RWPE1 (cell line): Measurements from ENCODE around the gene TOX2.
A peak's percentile ranks its signal among the peaks of the same experiment; 100 is the strongest.

Experiments
- CTCF ChIA-PET: fragments of 350-600 bp; sonication (Branson Sonifier 250); formaldehyde crosslinking; extraction: SDS; loops from one replicate; lab custom pipeline; 2021; lab: Yijun Ruan, JAX
- POLR2A ChIA-PET: fragments of 400-600 bp; formaldehyde crosslinking; extraction: SDS; loops from one replicate; lab custom pipeline; 2020; ENCODE audit warnings: antibody characterized with exemption; ENCODE audit not compliant: low non-redundant PET; lab: Yijun Ruan, JAX
- DNase-seq: peaks from one replicate; pipeline ENCODE4 v3.0.0; 2012; ENCODE audit warnings: low spot score
- H3K27ac ChIP-seq: fragments of 450-650 bp; 2 replicates; pipeline ENCODE4 v1.5.1; 2017
- TF ChIP-seq, protein P1 (sequence below): fragments of 450-650 bp; conservative IDR thresholded peaks from 2 replicates; pipeline ENCODE4 v1.5.1; 2017; ENCODE audit warnings: low read depth, mild to moderate bottlenecking

The TOX2 gene

DNA sequence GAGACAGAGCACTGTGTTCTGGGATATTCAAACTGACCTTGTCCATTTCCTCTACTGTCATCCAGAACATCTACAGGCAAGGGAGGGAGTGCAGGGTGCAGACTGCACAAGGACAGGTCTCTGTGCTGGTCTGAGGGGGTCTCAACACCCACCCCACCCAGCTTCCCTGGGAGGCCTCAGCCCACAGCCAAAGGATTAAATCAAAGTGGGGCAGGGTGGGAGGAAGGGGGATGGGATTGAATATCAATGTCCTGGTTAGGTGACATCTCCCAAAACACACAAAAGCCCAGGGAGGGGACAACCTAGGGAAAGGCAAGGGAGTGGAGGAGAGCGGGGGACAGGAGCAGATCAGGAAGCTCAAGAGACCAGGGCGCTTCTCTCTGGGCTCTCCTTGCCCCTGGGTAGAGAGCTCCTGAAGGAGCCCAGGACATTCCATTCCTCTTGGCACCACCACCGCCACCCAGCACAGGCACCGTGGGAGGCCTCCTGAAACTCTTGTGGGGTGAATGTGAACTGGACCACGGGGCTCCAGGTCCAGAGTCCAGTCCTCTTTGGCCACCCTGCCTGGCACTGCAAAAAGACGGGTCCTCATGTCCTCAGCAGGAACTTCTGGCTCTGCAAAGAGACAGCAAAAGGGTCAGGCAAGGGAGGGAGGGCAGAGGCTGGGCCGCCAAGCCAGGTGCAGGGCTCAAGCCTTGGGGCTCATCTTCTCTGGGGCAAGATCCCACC is 198.4 kb downstream of the TOX2 start:
- peak overlapping the region; percentile 58; the same call in 1 of the 2 replicates for H3K27ac ChIP-seq
- TF ChIP-seq, protein P1, sequence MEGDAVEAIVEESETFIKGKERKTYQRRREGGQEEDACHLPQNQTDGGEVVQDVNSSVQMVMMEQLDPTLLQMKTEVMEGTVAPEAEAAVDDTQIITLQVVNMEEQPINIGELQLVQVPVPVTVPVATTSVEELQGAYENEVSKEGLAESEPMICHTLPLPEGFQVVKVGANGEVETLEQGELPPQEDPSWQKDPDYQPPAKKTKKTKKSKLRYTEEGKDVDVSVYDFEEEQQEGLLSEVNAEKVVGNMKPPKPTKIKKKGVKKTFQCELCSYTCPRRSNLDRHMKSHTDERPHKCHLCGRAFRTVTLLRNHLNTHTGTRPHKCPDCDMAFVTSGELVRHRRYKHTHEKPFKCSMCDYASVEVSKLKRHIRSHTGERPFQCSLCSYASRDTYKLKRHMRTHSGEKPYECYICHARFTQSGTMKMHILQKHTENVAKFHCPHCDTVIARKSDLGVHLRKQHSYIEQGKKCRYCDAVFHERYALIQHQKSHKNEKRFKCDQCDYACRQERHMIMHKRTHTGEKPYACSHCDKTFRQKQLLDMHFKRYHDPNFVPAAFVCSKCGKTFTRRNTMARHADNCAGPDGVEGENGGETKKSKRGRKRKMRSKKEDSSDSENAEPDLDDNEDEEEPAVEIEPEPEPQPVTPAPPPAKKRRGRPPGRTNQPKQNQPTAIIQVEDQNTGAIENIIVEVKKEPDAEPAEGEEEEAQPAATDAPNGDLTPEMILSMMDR = no peak
- ChIA-PET CTCF (interaction anchor here (0.7 to 5.8 kb wide), 3 partner anchors 69 to 83 kb away, joined by 3 to 196 read pairs (median 3); partner anchors contain the start of gene JPH2), POLR2A (no interaction called here)
- no peak for DNase-seq

DNA sequence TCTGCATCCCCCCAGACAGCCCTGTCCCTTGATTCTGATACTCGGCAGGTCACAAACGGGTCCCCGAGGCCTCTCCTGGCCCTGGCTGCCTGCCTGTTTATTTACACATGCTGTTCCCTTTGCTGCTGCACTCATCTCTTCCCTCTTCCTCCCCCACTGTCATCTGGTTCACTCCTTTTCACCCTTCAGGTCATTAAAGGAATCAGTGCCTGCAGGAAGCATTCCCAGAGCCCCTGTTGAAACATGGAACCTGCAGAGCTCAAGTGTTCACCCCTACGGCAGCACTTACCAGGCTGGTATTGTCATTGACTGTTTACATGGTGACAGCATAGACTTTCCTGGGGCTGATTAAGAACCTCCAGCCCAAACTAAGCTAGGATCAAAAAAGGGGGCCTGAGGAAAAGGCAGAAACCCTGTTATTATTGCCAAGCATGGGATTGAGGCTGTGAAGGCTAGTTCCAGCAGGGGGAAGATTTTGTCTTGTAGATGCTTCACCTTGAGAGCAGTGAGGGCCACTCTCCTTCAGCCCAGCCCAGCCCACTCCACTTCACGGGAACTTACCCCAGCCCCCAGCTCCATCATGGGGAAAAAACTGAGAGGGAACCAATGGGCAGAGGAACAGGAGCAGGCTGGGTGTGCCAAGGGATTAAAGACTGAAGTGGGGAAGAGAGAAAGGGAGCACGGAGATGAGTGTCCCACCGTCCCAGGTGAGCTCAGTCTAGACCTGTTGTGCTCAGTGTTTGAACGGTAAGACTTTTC is 199.1 kb downstream of the TOX2 start:
- ChIA-PET POLR2A (no interaction called here), CTCF (interaction anchor here (0.7 to 5.8 kb wide), 3 partner anchors 76 to 359 kb away, joined by 3 to 196 read pairs (median 4); partner anchors contain the start of gene JPH2)
- TF ChIP-seq, protein P1 = no peak
- DNase-seq = no peak
- no peak overlapping the region; the same call in 1 of the 2 replicates for H3K27ac ChIP-seq

DNA sequence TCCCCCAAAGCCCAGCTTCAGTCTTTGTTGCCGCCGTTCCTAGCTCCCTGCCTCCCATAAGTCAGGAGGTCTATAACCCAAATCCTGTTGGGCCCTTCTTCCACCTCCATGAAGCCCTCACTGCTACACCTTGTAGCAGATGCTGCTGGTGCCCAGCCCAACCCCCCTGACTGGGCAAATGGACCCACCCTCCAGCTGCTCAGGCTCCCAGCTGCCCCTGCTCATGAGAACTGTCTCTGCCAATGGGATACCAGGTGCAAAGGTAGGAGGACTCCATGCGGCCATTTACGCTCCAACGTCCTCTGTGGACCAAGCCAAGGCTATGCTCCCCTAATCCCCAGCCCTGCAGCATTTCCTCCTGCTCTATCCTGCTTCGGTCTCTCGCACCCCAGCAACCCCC is 200.5 kb downstream of the TOX2 start:
- TF ChIP-seq, protein P1 = no peak
- ChIA-PET CTCF (interaction anchor here (0.6 to 5.8 kb wide), 4 partner anchors 66 to 549 kb away, joined by 3 to 196 read pairs (median 6); partner anchors contain the start of gene JPH2), POLR2A (interaction anchor here (0.5 kb wide), 1 partner anchor 95 kb away, joined by 3 read pairs; the partner anchor contains the start of gene OSER1)
- DNase-seq = no peak
- no peak overlapping the region for H3K27ac ChIP-seq

DNA sequence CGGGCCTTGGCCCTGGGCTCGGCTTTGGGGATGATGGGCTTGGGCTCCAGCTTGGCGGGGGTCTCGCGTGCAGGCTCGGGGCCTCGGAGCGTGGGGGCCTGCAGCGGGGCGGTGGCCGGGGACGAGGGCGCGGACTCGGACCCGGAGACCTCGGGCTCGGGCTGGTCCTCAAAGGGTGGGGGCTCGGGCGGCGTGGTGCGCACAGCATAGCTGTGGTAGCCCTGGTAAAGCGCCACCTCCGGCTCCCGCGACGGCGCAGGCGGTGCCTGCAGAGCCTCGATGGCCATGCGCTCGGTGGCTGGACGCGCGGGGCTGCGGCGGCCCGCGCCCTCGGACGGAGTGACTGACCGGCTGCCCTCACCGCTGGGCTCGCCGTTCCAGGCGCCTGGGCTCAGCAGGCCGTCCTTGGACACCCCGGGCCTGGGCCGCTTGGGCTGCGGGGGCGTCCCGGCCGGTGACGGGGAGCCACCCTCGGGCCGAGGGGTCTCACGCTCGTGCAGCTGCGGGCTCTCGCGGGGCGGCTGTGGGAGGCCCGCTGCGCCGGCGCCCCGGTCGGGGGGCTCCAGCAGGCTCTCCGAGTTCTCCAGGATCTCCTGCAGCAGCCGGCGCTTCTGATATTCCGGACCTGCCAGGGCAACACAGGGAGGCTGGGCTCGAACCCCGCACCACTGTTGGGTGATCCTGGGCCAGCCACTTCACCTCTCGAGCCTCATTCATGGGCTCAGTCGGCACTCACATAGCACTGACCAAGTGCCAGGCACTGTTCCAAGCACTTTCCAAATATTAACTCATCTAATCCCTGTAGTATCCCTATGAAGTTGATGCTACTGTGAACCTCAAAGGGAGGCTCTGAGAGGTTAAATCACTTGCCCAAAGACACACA is 201.4 kb downstream of the TOX2 start:
- ChIA-PET CTCF (interaction anchor here (0.5 to 5.8 kb wide), 33 partner anchors 10 to 531 kb away, joined by 3 to 196 read pairs (median 4); partner anchors contain the start of genes FITM2, JPH2 and OSER1), POLR2A (interaction anchor here (0.5 kb wide), 1 partner anchor 372 kb away, joined by 3 read pairs; no protein-coding TSS in a partner anchor)
- DNase-seq = no peak
- TF ChIP-seq, protein P1 = no peak
- no peak overlapping the region for H3K27ac ChIP-seq

DNA sequence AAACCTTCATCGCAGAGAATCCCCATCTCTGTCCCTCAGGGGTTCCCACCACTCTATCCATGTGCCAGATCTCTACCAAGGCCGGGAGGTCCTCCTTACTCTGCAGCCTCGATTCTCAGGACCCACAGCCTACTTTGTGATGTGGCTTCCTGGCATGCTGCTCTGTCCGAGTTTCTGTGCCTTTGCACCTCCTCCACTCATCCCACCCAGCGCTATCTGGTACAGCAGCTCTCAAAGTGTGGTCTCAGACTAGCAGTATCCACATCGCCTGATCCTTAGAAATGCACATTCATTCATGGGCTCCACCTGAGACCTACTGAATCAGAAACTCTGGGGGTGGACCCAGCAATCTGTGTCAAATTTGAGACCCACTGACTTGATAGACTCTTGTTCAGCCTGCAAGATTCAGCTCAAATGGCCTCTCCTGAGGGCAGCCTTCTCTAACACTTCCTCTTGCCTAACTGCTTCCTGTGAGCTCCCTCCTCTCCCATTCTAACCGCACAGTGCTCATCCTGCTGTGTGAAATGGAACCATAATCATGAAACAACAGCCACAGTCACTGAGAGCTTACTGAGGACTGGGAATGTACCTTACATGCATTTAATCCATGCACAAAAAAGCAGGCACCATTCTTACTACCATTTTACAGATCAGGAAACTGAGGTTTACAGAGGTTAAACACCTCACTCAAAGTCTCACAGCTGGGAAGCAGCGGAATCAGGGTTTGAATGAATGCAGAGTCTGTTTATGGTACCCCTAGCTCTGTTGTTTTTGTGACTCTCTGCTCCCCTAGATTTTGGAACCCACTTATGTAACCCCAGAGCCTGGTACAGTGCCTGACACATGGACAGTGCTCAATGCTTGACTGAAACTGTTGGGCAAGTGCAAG is 202.9 kb downstream of the TOX2 start:
- POLR2A ChIA-PET = interaction anchor here (0.5 to 0.6 kb wide), 2 partner anchors 72 to 218 kb away, joined by 3 to 4 read pairs; no protein-coding TSS in a partner anchor

More for the DNA sequence above, 202.9 kb downstream of the TOX2 start:
- peak overlapping the region; percentile 14 for H3K27ac ChIP-seq
- TF ChIP-seq, protein P1 = no peak
- CTCF ChIA-PET = interaction anchor here (0.5 to 5.8 kb wide), 25 partner anchors 9 to 672 kb away, joined by 3 to 196 read pairs (median 5); partner anchors contain the start of genes FITM2 and JPH2
- no peak for DNase-seq
